HG03097 (cell line): Measurements from ENCODE around the gene THEM5.

ENCODE experiments used
- ATAC-seq: cut with Tn5 transposase; IDR thresholded peaks from one replicate; pipeline ENCODE4 v1.9.1; 2021; ENCODE audit not compliant: unreplicated experiment, low FRiP score

The THEM5 gene

DNA sequence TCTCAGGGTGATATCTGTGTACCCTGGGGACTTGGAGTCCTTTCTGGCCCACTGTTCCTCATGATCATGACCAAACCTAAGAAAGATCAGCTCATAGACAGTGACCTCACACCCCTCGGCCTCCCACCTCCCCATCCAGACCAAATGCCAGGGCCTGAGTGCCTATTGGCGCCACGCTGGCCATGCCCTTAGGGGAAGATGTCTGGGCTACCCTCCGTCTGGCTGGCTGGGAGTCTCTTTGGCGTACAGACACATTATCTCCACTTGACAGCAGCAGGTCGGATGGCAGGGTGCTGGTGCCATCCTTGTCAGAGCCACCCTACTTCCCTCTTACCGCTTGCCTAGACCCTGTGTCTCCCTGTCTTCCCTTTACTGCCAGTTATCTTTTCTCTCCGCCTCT is 30.3 kb downstream of the THEM5 start:
- ATAC-seq: no peak

DNA sequence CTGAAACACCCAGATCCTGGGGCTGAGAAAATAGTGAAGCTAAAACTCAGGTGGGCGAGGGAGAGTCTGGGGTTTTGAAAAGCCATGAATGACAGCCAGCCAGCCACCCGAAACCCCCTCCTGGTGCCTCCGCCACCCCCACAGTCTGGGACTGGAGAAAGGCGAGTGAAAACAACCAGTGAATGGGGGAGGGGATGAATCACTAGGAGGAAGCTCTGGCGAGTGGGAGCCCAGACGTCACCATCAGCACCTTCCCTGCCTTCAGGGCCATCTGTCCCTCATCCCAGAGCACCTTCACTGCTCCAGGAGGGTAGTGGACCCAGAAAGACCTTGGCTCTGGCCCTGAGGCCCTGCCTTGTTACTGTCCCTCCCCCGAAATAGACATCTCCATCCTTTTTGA is 31.1 kb downstream of the THEM5 start:
- ATAC-seq: no peak

DNA sequence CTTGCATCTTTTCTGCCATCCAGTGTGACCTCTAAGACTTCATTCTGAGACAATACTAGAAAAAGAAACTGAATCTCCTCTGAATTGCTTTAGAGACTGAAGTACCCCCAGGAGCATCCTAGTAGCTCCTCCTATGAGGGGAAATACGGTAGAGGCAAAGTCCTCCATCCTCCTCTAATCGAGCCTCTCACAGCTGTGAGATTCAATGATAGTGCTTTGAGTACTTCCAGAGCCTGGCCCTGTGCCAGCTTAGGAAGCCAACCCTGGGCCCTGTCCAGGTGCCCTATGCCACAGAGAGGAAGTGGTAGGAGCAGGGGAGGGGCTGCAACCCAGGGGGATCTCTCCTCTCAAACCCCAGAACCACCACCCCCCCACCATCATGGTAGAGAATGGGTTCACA is 32.6 kb downstream of the THEM5 start:
- ATAC-seq: no peak

DNA sequence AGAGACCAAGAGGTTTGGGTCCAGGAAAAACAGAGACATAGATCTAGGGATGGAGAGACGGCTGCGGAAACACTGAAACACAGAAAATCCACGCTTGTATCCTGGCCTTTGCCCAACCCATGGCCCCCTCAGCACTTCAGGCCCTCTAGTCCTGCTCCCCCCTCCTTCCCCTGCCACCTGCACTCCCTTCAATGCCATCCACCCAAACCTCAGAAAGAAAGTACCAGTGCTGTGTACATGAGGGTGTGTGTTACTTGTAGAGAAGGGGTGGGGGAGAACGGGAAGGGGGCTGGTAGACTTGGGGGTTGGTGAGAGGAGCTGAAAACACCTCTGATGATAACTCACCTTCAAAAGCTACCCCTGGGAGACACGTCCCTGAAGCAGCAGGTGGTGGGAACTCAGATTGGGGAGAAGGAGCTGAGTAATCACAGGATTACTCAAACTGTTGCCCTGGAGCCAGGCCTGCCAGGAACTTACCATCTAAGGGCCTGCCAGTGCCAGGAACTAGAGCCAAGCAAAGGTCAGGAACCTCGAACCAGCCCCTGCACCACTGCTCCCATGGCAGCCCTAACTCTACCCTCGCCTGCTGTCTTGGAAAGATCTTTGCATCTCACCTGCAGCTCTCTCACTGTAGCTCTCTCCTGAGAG is 33.4 kb downstream of the THEM5 start:
- ATAC-seq: no peak

DNA sequence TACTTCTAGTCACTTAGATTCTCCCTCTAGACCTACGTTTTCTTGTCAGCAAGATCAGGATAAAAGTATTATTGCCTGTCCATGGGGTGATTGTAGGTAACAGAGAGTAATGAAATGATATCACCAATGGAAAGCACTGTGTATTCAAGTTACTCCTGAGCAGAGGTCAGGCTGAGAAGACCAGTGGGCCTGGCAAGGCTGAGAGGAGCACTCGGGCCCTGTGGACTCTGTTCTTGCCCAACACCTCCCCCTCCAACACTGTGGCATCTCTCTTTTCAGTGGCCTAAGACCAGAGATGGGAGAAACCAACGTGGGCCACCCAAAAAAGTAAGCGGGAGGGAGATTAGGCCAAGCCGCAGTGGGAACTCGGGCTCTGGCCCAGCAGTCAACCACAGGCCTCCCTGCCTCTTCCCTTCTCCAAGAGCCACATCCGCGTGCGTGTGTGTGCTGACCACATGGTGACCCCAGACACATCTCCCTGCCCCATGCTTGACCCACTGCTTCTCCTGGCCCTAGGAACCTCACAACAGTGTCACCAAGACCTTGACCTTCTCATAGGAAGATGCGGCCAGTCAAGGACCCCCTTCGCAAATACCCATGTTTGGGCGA is 34.2 kb downstream of the THEM5 start:
- no peak for ATAC-seq

DNA sequence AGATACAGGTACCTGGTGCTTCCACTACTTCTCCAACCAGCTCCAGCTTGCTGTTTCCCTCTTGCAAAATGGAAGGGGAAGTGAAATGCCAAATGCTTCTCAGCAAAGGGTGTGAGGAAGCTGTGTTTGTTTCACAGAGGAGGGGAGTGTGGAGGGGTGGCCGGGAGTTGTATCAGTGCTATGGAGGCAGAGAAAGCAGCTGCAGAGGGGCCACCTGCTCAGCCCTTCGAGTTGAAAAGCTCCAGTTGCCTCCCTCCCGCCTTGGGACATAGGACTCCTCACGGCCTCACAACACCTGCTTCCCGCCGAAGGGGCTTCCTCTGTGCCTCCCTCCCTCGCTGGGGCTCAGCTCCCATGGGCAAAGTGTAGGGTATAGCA is 36.2 kb downstream of the THEM5 start:
- ATAC-seq: no peak

DNA sequence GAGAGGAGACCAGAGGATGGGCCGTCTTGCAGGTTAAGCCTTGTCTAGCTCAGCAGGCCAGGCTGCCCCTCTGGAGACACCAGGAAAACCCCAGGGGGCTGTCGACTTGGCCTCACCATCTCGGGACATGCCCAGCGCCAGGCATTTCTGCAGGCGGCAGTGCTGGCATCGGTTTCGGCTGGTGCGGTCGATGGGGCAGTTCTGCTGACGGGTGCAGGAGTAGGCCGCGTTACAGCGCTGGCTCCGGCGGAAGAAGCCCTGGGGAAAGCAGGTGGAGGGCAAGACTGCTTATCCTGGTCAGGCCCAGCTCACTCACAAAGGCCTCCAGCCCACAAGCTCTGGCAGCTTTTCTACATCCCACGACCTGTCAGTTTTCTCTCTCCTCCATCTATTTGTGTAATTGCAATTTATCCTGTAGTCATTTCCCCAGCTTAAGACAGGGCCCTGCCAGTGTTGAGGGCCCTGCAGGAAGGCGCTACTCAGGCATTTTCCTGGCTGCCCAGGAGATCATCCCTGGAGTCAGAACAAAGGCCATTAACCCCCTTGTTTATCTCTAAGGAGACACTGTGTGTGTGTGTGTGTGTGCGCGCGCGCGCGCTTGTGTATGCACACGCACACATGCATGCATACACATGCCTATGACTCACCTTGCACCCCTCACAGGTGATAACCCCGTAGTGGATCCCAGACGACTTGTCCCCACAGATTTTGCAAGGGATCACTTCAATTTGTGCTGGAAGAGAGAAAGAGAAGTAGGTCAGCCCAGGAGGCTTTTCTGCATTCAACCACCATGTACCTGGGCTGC is 36.8 kb downstream of the THEM5 start:
- no peak for ATAC-seq

DNA sequence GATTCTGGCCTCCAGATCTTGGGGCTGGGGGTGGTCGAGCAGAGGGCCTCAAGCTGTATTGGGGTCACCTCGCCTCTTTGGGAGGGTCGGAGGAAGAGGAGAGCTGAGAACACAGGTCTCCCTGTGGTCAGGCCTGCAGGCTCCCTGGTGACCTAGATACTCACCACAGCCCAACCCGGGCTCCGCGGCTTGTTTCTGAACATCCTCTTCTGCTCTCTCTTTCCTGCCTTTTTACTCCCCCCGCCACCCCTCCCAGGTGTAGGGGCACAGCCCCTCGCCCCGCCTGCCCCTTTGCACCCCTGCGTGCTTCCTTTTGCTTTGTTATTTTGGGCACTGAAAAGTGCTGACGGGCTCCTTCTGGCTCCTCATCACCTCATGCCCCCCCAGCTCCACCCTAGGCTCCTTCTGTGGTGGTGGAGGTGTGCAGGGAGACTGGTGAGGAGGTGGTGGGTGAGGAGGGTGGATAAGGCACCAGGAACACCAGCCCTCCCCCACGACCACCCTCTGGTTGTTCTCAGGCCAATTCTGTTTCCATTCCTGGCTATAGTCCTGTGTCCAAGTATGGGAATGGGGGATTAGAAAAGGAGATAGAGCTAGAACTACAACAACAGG is 37.7 kb downstream of the THEM5 start:
- ATAC-seq: no peak

DNA sequence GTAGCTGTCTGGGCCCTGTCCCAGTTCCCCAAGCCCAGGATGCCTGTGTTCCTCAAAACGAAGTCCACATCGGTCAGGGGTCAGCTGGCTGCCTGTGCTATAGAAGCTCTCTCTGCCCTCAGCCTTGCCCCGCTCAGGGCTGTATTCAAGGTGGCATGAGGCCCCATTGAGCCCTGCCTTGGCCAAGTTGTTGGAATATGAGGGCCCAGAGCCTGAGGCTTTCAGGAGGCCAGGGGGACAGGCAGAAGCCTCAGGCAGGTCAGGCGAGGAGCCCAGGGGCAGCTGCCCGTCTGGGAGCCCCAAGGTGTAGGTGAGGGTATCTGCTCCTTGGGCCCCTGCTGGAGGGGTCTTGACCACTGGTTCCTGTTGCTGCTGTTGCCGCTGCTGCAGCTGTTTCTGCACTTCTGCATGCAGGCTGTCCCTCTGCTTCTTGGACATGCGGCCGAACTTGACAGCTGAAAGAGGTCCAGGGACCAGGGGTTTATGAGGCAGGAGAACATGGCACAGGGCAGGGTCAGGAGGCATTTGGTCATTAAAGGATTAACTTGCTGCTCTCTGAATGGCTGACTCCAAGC is 38.5 kb downstream of the THEM5 start:
- ATAC-seq: no peak

DNA sequence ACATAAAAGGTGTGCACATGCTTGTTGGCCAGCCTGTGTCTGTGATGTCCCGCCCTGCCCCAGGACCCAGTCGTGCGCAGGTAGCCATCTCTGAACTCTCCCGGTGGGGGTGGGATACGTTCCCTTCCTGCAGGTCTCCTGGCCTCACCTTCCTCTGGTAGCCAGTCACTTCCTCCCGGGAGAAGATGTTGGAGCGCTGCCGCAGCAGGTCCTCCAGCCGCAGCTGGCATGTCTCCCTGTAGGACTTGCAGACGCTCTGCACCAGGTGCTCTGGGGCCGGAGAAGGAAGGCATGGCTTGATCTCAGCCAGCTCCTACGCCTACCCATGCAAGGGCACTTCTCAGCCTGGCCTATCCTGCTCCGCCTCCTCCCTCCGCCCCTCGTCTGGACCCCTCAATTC is 39.1 kb downstream of the THEM5 start:
- no peak for ATAC-seq

DNA sequence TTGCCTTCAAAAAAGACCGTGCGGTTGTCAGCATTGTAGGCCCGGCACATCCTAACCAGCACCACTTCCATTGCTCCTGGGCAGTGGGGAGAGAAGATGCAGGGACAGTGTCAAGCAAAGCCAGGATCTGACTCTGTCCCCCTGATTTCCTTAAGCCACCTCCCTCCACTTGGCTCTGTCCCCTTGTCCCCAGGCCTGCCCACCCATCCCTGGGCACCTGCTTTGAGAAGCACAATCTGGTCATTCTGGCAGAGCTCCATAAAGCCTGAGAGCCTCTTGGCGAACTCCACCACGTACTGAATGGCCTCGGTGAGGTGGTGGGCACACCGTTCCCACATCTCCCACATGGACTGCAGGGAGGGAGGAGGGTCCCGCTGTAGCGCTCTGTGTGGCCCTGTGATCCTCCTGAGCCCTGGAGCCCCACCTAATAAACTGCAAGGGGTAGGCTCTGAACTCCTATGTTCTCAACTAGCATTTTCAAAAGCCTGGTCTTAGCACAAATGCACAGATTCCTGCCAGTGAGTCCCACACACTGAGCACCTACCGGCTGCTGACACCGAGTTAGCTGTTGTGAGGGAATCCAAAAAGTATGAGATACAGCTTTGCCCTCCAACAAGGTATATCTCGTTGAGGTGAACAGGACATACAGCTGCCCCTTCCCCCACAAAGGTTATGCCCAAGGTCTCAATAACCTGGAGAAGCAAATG is 40.1 kb downstream of the THEM5 start:
- no peak for ATAC-seq

DNA sequence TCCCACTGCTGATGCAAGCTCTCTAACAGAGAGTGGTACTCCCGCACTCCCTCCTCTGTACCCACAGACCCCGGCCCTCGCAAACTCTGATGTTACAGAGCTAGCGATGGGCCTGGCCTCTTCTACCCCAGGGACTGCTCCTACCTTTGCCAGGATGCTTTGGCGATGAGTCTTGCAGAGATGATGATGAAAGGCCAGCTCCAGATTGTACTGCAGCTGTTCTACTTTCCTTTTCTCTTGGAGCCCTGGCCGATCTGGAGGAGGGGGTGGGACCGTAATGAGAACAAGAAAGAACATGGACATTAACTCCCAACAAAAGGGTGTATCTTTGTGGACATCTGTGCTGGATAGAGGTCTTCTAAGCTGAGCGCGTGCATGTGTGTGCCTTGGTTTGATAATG is 42.3 kb downstream of the THEM5 start:
- no peak for ATAC-seq

DNA sequence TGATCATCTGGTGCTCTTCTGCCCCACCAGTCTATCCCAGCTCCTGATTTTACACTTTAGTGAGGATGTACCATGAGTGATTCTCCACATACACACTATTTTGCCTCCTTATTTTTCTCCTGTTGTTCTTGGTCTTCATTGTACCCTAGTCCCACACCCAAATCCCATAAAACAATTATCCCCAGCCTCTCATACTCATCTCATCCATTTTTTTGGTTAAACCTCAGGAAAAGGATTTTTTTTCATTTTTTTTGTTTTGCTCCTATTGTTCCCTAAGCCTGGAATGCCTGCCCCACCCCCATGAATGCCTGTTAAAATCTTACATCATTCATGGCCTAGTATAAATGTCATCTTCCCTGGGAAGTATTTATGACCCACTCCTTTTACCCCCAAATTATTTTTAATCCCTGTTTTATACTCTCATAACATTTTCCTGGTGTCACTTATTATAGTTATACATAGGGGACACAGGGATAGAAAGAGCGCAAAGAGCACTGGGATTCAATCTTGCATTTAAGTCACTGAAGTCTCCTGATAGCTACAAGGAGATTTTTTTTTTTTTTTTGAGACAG is 43.4 kb downstream of the THEM5 start:
- ATAC-seq: no peak

DNA sequence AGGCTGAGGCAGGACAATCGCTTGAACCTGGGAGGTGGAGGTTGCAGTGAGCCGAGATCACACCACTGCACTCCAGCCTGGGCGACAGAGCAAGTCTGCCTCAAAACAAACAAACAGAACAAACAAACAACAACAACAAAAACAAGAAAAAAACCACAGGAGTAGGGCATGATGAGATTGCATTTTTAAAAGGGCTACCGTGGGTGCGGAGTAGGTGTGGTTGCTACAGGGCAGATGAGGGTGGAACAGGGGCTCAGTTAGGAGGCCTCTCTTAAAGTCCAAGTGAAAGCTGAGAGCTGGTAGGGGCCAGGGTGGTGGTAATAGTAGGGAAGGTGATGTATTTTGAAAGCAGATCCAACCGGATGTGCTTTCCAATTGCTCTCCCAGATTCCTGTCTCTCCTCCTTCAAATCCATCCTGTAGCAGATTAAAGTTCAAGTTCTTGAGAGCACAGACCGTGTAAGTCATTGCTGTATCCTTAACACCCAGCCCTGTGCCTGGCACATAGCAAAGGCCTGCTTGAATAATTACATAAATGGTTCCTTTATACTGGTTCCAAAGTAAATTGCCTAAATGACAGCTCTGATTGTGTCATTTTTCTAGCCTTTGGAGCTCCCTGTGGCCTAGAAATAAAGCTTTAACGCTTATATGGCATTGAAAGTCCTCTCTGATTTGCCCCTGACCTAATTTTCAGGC is 44.1 kb downstream of the THEM5 start:
- no peak for ATAC-seq

DNA sequence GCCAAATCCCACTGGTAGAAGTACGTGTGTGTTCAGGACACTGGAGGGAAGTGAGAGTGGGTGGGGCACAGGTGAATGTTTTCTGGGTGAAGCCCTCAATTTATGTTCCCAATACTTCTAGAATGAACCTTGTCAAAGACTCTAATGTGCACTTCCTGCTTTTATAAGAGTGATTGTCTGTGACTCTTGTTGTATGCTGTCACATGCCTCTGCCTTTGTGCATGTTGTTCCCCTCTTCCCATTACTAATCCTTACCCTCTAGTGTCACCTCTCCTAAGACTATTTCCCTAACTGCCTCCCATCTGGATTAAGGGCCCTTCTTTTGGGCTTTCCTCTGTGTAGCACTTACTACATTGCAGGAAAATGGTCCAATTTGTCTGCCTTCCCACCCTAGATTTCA is 45.7 kb downstream of the THEM5 start:
- ATAC-seq: no peak

DNA sequence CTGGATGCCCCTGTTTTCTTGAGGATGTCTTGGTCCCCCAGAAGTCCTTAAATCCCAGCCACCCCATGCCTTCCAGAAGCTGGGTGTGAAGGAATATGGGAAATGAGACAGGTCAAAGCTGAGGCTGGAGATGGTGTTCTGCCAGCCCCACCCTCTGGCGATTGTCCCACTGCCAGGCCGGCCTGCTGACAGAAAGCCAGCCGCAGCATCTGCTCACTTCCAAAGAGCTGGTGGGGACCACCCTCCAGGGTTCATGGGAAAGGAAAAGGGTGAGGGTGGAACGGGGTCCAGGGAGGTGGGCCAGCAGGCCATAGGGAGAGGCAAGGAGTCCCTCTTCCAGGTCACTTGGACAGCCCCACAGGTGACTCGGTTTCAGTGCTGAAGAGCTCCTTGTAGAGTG is 46.4 kb downstream of the THEM5 start:
- no peak for ATAC-seq

DNA sequence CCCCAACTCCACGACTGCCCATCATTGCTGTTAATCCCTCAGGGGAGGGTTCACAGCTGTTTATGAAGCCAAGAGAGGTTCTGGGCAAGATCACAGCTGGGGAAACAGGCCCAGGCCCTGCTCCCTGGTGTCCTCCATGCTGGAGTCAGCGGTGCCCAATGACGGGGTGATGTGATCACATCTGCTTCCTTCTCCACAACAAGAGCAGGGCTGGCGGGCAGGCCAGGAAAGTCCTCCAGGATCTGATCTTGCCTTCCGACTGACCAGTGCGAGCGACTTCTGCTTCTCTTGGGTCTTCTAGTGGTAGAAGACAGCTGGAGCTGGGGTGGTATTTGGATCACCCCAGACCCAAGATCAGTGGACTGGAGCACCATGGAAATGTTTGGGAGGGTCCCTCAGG is 47.3 kb downstream of the THEM5 start:
- no peak for ATAC-seq

DNA sequence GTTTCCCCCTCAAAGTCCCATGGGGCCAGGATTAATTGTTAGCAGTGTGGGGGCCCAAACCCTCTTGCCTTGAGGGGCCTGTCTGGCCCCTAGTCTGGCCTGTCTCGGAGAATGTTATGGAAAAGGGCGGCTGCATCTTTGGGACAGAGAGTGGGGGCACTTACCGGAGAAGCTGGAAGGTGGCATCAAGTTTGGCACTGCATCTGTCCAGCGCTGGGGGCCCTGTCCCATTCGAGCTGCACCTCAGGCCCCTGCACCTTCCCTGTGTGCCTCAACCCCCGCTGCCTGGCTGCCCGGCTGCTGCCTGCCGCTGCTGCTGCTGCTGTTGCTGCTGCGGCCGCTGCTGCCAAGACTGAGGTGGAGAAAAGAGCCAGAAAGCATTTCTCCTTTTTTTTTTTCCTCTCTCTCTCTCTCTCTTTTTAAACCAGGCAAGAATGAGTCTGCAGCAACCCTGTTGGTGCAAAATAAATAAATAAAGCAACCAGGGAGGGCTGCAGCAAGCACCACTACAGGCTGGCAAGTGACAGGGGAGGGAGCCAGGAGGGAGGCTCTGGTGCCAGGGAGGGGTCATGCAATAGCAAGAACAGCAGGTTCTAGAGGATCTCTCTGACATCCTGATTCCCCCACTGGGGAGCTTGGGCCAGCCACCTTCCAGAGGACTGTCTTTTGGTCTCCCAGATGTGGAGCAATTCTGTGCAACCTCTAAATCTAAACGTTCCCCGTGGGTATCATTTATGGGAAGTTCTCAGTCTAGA is 48.3 kb downstream of the THEM5 start, which contains the start of gene LINGO4:
Gene LINGO4 (minus strand): TSS at position 354 of the 755 bp plus-strand sequence. CDS start 2,715 bp downstream, outside the sequence.
- ATAC-seq: no peak

DNA sequence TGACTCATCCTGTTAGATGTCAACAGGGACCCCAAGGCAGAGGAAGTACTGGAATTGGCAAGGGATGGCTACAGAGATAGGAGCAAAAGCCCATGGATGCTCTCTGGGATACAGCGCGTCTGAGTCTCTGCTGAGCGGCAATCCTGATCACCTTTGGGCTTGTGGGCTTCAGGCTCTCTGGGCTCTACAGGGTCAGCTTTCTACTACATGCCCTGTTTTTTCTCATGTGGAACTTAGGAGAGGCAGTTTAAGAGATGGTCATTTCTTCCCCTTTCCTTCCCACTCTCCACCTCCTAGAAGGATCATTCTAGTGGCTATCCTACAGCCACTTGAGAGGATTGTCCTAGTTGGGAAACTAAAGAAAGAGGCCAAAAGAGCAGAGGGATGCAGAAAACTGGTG is 49.6 kb downstream of the THEM5 start:
- ATAC-seq: no peak
